ENCODE data around the gene C20orf96.
A peak's percentile ranks its signal among the peaks of the same experiment; 100 is the strongest.

Gene C20orf96

GRCh38 chr20:272718-273117 lies 17.8 kb downstream of the C20orf96 start:
- TF ChIP-seq CTCF (IDR thresholded peaks at IDR 0.05; ENCODE audit: low read depth, low read length, missing control alignments): no peak
- no peak overlapping the region for H3K4me3 ChIP-seq (replicated peaks; ENCODE audit: low read depth, low read length)
- no peak for DNase-seq (ENCODE audit: extremely low read depth, low read depth)

DNA sequence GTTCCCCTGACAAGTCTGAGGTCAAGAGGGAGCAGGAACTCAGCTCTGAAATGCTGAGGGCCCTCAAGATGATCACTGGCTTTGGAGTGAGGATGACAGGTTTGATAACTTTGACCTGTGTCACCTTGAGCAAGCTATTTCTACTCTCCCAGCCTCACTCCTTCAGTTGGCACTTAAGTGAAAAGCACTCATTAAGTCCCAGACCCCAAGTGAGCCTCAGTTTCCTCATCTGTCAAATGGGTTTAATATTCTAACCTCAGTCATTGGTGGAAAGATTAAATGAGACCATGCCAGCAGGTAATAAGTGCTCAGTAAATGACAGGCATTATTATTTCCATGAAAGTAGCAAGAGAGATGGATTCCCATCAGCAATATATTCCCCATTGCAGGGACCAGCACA lies 19.0 kb downstream of the C20orf96 start:
- no peak for TF ChIP-seq CTCF (IDR thresholded peaks at IDR 0.05; ENCODE audit: low read depth, low read length, missing control alignments)
- no peak overlapping the region for H3K4me3 ChIP-seq (replicated peaks; ENCODE audit: low read depth, low read length)
- no peak for DNase-seq (ENCODE audit: extremely low read depth, low read depth)

- no peak for TF ChIP-seq CTCF (IDR thresholded peaks at IDR 0.05; ENCODE audit: low read depth, low read length, missing control alignments)
These were observed 19.5 kb downstream of the C20orf96 start for GRCh38 chr20:271069-271468.

GRCh38 chr20:270517-270916 lies 20.0 kb downstream of the C20orf96 start:
- no peak for TF ChIP-seq CTCF (IDR thresholded peaks at IDR 0.05; ENCODE audit: low read depth, low read length, missing control alignments)
- no peak overlapping the region for H3K4me3 ChIP-seq (replicated peaks; ENCODE audit: low read depth, low read length)
- no peak for DNase-seq (ENCODE audit: extremely low read depth, low read depth)

More at GRCh38 chr20:271069-271468, 19.5 kb downstream of the C20orf96 start:
- DNase-seq (ENCODE audit: extremely low read depth, low read depth): no peak
- H3K4me3 ChIP-seq (replicated peaks; ENCODE audit: low read depth, low read length): no peak overlapping the region

GRCh38 chr20:266596-267562 lies 23.7 kb downstream of the C20orf96 start:
- peak; percentile 90 for TF ChIP-seq CTCF (IDR thresholded peaks at IDR 0.05; ENCODE audit: low read depth, low read length, missing control alignments)
- DNase-seq (ENCODE audit: extremely low read depth, low read depth): peak; percentile 61
- peak overlapping the region; percentile 37 for H3K4me3 ChIP-seq (replicated peaks; ENCODE audit: low read depth, low read length)

- no peak for DNase-seq (ENCODE audit: extremely low read depth, low read depth)
- H3K4me3 ChIP-seq (replicated peaks; ENCODE audit: low read depth, low read length): no peak overlapping the region
- no peak for TF ChIP-seq CTCF (IDR thresholded peaks at IDR 0.05; ENCODE audit: low read depth, low read length, missing control alignments)
These were observed 26.8 kb downstream of the C20orf96 start for GRCh38 chr20:263701-264100.
